Measurements from ENCODE around the gene FHOD3. TPM values are rescaled to one million over a fixed set of nuclear protein-coding genes. Genes with fewer than 3 reads are reported as not detected.

The FHOD3 gene
- polyA plus RNA-seq, 1 donor = 42.4 TPM

DNA sequence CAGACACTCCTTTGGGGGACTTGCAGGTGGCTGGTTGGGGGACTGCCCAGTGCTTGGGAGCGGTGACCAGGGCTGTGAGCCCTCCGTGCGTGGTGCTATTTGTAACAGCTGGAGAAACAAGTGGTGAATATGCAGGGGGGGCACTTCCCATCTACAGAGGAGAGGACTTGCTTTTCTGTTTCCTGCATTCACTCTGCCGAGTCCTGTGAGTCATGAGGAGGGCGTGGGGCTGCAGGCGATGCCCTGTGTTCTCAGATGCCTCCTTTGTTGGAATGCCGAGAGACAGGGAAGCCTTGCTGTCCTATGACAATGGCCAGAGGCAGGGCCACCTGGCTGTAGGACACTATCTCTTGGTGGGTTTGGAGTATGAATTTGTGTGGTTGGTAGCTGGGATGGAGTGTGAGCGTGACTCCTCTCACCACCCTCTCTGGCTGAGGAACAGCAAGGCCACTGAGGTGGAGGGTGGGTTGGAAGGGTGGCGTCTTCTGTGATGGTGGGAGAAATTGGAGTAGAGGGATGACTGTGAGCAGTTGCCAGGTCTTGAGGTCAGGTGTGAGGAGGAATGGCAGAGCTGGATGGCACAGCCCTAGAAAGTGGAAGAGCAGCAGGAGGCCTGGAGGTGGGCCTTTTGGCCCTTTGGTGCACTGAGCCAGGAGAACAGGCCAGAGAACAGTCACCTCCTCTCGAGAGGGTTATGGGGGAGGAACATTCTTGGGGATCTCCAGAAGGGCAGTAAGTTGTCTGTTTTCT lies 24.3 kb downstream of the FHOD3 start:
- no peak for DNase-seq

DNA sequence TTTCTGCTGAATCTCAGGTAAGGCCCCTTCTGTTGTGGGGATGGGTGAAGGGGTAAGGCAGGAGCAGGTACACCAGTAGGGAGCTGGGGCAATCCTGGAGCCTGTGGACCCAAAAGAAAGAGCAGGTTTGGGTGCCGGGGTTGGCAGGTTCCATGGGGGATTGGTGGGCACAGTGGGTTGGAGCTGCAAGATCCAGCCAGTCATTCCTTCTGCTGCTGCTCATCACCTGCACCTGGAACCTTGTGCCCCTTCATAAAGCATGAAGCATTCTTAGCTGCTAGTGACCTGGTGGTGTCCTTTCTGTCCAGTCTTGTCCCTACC lies 24.9 kb downstream of the FHOD3 start:
- no peak for DNase-seq

DNA sequence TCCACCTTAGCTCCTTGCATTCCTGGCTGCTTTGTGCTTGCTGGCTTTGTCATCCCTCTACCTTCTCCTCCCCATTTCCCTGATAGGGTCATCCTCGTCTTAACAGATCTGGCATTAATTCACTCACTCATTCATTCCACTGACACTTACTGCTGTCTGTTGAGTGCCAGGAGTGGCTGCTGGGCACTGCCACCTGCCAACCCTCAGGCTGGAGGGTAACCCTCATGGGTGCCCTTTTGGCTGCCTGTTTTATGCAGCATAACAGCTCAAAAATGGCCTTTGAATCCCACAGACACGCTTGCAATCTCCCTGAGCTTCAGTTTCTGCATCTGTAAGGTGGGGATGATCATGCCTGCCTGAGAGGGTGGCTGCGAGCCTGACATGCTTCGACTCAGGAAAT lies 25.2 kb downstream of the FHOD3 start:
- no peak for DNase-seq

DNA sequence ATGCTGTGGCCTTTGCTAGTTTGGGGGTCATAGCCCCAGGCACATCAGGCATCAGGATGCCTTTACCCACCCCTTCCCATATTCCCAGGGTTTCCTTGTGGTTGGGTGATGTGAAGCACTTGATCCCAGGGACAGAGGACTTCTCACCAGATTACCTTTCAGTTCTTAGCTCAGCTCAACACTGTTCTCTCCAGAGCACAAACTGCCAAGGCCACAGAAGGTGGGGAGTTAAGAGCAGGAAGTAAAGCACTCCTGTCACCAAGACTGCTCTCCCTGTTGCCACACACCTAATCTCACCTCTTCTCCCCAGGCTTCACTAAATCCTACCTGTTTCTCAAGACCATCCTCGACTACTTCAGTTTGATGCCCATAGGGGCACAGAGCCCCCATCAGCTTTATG lies 25.9 kb downstream of the FHOD3 start:
- no peak for DNase-seq

DNA sequence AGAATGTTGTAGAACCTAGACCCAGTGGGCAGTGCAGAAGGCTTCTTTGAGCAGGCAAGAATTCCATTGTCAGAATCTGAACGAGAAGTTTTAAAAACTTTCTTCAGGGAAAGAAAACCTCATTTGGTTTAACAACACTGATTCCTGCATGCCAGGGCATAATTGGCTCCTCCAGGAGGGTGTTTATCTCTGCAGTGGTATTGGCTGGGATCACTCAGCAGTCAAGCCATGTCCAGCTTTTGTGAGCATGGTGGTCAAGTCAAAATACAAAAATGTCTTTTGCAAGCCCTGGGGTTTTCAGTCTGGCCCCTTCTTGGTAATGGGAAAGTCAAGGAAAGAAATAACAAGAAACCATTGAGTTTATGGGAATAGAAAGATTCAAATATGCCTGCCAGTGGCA lies 28.3 kb downstream of the FHOD3 start:
- no peak for DNase-seq

DNA sequence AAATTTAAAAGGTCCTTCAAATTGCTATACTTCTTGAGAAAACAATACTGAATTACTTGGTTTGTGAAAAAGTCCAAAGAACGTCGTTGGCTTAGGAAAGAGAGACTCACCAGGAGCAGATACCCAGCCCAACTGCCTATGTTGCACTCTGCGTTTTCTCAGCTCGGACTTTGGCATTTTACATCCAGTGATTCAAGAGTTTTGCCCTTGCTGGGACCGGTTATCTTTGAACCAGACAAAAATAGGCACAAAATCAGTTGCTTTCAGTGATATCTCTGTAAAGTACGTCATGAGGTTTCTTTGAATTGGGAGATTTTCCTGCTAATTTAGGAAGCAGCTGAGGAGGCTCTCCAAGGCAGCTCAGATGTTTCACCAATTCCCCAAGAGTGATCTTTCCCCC lies 29.3 kb downstream of the FHOD3 start:
- DNase-seq = no peak

DNA sequence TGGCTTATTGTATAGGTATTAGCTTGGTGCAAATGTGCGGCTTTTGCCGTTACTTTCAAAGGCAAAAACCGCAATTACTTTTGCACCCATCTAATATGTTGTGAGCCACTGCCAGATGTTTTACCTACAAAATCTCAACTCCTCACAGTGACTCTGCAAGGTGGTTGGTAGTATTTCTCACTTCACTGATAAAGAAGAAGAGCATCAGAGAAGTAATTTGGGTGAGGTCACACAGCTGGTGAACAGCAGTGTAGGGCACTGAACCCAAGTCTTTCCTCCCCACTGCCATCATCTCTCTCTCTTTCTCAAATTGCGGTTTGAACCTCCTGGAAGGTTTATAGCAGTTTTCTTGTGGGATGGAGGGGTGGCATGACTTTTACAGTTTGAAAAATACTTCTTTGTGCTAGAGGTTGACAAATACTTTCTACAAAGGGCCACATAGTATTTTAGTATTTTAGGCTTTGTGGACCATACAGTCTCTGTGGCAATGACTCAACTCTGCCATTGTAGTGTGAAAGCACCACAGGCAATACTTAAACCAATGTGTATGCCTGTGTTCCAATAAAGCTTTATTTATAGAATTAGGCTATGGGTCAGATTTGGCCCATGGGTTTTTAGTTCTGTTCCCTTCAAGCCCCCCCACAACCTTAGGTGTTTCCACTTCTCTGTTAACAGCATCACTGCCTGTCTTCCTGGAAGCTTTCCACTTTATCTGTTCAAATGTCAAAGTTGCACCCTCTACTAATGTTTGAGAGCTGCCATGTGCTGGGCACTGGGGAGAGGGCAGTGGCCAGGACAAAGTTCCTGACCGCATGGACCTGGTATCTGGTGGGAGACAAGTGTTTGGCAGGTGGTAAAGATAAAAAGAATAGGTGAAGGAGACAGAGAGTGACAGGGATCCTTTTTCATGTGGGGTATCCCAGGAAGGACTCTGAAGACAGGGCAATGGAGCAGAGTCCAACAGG lies 30.1 kb downstream of the FHOD3 start:
- no peak for DNase-seq

DNA sequence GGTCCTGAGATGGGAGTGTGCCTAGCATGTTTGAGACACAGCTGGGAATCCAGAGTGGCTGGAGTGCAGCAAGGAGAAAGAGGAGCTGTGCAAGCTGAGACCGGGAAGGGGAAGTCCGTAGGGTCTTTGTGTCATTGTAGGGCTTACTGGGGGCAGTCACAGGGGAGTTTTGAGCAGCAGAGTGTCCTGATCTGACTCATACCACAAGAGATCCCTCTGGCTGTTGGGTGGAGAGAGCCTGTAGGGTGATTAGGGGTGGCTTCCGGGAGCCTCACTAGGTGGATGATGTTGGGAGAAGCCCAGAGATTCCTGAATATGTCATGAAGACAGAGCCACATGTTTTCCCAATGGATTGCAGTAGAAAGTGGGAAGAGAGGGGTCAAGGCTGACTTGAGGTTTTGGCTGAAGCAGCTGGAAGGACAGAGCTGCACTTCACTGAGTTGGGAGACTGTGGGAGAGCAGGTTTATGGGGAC lies 30.9 kb downstream of the FHOD3 start:
- no peak for DNase-seq

DNA sequence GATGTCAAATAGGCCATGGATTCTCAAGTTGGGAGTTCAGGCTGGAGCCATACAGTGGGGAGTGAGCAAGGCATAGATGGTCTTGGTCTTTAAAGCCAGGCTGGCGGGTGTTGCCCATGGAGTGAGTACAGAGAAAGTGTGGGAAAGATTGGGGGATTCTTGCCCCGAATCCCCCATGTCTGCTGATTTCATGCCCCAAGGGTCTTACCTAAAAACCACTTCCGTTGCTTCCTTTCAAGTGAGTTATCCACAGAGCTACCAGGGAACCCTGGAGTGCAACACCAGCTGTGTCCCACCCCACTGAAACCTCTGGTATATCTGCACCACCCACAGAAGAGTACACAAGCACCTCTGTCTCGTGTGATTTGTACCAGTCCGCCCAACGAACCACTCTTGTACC lies 31.4 kb downstream of the FHOD3 start:
- DNase-seq = no peak

DNA sequence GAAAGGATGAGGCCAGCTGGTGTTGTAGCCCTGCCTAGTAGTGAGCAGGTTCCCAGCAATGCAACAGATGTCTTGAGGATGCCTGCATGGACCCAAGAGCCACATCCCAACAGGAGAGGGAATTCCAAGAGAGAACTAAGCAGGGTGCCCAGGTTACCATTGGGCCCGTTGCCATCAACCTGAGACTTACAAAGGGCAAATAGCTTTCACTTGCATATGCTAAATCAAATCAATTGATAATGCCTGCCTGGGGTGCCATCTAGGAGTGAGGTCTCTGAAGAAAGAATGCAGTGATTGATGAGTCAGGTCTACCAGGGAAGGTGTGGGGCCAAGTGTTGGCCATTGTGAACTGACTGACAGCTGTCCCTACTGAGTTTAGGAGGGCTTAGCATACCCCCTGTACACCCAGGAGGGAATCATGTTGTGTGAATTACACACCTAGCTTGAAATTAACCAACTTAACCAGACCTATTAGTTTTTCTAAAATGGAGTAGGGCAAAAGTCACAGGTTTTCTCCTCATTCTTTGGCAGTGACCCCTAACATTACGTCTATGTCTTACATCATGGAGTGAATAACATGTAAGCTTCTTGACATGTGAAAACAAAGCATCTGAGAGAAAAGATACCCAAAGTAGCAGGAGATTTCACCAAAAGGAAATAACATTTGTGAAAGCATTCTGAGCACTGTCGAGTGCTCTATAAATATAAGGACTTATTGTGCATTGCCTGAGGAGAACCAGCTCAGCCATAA lies 32.3 kb downstream of the FHOD3 start:
- no peak for DNase-seq

DNA sequence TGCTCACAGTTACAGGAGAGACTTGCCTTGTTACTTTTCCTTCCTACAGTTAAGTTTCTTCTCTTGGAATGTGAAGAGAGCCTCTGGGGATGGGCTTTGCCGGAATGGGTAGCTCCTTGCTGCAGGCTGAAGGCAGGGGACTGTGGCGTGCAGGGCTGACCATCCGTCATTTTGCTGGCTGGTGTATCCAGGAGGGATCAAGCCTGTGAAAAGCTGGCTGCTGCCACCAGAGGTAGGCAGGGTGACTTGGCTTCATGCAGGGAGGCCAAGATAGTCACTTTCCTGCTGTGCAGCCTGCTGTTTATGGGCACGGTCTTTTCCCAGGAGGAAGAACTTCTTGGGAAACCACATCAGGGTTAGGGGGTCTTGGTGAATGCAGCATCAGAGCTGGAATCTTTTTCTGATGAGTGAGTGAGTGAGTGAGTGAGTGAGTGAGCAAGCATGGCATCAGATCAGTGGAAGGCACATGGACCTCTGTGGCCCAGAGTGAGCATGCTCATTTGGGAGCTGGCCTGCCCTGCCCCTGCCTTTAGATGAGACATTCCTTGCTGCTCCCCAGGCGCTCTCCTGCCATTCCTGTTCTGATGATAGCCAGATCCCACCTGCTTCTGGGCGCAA lies 33.0 kb downstream of the FHOD3 start:
- DNase-seq = no peak

DNA sequence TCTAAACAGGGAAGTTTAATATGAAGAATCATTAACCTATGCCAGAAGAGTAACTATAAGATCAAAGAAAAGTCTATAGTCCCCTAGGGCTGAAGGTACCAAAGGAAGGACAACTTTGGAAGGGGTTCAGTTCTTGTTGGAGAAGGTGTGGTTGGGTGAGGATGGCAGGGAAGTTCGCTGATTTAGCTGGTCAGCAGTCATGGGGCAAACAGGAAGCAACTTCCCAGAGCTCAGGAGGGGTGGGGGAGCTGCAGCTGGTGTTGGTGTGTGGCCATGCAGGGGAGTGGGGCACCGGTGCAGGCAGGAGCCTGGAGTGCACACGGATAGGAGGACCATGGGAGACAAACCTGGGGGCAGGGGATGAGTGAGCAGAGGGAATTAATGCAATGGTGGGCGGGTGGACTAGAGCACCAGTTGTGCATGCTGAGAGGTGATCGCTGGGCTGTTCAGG lies 34.0 kb downstream of the FHOD3 start:
- DNase-seq = no peak

DNA sequence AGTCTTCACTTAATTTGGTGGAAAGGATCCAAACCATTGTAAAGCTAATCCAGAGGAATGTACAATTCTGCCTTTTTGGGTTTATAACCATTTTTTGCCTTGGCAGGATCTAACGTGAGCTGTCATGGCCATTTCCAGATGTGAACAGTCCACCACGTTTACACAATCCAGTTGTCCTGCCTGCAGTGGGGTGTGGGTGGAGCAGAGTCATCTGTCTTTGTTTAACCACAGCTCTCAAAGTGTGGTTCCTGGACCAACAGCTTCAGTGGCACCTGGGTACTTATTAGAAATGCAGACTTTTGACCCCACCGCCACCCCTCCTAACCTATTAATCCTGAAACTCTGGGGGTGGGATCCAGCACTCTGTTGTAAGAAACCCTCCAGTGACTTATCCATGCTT lies 35.9 kb downstream of the FHOD3 start:
- no peak for DNase-seq

DNA sequence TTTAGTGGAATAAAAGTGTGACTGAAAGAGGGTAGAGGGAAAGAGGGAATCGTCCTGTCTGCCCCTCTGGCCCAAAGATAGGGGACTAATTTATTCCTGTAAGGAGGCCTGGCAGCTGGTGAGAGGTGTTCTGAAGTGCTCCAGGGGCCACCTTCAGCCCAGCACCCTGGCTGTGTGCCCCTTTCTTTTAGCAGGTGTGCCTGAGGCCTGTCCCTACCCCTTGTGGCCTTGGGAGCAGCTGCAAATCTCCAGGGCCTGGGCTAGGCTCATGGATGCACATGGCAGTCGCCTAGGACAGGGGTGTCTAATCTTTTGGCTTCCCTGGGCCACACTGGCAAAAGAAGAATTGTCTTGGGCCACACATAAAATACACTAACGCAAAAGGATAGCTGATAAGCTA lies 37.3 kb downstream of the FHOD3 start:
- DNase-seq = no peak

DNA sequence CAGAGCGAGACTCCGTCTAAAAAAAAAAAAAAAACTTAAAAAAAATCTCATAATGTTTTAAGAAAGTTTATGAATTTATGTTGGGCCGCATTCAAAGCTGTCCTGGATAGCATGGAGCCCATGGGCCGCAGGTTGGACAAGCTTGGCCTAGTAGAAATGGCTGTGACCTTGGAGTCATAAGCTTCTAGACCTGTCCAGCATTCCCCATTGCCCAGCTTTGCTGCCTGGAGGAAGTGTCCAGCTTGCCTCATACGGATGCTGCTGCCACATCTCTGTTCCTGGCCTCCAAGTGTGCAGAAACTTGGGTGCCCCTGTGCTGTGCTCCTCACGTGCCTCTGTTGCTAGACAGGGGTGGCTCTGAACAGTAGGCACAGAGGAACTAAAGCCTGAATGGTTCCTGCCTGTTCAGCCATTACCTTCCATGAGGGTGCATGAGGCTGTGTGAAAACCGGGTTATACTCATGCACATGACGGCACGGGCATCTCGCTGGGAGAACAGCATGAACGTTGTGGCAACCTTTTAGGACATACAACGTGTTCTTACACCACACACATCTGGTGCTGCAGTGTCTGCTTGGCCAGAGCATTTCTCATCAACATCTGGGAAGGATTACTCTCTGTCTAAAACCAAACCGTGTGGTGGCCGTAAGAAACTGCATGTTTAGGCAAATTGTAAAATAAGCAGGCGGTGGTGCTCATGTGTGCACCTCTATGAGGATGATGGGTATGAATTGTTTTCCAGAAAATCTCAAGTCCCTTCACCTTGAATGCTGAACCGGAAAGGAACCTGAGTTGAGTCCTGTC lies 38.2 kb downstream of the FHOD3 start:
- DNase-seq = no peak

DNA sequence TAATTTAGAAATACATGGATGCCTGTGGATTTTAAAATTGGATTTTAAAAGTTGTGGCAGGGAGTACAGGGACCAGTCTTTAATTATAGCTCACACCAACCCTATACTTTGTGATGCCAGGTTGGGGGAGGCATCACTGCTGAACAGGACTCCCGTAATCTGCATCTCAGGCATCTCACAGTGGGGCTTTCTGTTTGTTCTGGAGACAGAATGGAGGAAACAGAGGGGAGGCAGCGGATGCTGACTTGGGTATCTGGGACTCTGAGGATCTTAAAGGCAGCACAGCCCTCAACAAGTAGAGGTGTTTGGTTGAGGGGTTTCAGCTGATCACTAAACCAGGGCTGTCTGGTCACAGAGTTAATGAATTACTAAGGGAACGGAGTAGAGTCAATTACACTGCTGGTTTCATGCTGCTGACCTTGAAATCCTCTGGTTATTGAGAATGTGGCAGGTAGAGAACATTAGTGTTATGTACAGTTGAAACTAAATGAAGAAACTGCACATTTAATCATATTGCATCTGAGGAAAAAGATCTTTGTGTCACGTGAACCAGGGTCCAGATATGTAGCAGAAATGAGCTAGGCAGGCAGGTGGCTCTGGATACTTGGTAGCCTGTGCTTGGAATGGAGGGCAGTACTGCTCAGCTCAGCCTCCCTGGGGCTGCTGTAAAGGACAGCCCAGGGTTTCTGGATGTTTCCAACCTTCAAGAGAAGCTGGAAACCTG lies 40.3 kb downstream of the FHOD3 start:
- no peak for DNase-seq

DNA sequence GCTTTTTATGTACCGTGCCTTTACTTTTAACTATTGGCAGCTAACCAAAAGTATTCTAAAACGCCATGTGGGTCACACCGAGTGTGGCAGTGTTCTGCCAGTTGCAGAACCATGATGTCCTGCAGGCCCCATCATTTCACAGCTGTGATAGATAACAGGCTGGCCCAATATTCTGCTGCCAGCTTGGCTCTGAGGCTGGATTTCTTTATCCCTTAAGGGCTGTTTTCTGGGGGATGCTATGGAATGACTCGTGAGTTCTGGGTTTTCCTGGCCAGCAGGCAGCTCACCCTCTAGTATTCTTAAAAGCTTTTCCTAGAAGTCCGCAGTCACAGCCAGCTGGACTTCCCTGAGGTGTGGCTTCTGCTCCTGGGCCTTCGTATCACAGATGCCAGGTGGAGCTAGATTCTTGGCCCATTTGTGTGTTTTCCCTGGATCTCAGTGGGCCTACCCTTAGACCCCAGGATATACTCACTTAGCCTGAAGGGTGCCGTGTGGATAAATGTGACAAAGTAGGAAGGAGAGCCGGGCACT lies 41.0 kb downstream of the FHOD3 start:
- DNase-seq = no peak

DNA sequence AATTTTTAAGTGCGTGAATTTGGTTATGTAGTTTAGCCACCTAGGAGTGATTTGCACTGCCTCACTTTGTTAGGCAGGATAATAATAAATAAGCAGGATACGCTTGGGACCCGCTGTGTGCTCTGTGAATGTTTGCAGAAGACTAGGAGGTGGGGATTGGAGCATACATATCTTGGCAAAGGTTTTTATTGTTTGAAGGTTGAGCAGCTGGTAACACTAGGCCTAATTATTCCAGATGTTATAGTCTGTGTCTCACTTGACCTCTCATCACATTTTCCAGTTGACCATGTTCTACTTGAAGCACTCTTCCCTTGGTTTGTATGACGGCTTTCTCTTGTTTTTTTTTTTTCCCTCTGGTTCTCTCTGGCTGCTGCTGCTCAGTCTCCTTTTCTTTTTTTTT lies 42.7 kb downstream of the FHOD3 start:
- DNase-seq = no peak

DNA sequence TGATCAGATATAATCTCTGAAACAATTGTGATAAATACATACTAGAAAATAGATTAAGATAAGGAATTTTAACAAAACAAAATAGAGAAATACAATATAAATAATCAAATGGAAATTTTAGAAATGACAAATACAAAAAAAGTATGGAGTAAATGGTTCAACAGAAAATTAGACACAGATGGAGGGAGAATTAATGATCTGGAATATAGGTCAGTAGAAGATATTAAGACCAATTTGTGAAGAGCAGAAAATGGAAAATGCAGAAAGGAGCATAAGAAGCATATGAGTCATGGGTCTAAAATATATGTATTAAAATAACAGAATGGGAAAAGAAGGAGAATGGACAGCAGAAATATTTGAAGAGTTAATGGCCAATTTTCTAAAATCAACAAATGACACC lies 44.4 kb downstream of the FHOD3 start:
- DNase-seq = no peak

DNA sequence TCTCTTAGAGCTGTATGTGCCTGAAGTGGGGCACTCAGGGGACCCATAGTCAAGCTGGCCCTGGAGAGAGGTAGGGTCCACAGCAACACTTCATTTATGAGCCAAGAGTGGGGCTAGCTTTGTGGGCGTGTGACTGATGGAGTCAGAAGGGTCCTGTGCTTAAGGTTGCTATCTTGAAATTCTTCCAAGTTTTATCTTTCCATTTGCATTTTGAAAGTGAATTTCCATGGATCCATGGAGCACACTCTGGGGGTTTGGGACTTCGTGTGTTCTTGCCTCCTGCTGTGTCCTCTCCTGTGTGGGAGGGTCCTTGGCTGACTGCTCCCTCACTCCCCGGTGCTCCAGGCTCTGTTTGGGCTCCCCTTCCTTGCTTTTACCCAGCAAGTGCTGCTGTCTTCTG lies 50.8 kb downstream of the FHOD3 start:
- DNase-seq = no peak
